GM12865 (cell line): ENCODE data around the gene HDAC7.

Source experiments
- DNase-seq: peaks from one replicate; pipeline ENCODE4 v3.0.0; 2010; ENCODE audit warnings: low read depth
- H3K4me3 ChIP-seq: 2 replicates; pipeline ENCODE4 v1.5.1; 2011; ENCODE audit warnings: mild to moderate bottlenecking, low read depth, low read length, control low read depth
- TF ChIP-seq, protein P1 (sequence below): IDR thresholded peaks from 2 replicates; pipeline ENCODE4 v1.5.1; 2011; ENCODE audit warnings: low read length, control low read depth, low read depth, inconsistent platforms; ENCODE audit not compliant: insufficient read depth; ENCODE audit errors: missing control alignments

Gene HDAC7

DNA sequence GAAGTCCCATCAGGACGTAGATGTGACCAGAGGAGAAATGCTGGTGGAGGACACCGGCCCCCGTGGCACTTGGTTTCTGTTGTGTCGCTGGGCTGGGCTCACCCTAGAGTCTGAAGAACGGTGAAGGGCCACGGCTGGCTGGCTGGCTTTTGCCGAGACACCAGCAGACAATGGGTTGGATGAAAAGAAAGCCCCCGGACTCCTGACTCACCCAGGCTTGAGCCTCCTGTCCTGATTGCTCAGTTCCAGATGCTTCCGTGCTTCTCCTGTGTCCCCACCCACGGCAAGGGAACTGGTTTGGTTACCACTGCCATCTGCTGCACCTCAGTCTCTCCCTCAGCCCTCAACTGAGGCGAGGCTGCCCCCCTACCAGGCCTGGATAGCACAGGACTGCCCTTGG lies 84.1 kb downstream of the HDAC7 start:
- TF ChIP-seq, protein P1, sequence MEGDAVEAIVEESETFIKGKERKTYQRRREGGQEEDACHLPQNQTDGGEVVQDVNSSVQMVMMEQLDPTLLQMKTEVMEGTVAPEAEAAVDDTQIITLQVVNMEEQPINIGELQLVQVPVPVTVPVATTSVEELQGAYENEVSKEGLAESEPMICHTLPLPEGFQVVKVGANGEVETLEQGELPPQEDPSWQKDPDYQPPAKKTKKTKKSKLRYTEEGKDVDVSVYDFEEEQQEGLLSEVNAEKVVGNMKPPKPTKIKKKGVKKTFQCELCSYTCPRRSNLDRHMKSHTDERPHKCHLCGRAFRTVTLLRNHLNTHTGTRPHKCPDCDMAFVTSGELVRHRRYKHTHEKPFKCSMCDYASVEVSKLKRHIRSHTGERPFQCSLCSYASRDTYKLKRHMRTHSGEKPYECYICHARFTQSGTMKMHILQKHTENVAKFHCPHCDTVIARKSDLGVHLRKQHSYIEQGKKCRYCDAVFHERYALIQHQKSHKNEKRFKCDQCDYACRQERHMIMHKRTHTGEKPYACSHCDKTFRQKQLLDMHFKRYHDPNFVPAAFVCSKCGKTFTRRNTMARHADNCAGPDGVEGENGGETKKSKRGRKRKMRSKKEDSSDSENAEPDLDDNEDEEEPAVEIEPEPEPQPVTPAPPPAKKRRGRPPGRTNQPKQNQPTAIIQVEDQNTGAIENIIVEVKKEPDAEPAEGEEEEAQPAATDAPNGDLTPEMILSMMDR = no peak
- no peak overlapping the region for H3K4me3 ChIP-seq
- DNase-seq = no peak

DNA sequence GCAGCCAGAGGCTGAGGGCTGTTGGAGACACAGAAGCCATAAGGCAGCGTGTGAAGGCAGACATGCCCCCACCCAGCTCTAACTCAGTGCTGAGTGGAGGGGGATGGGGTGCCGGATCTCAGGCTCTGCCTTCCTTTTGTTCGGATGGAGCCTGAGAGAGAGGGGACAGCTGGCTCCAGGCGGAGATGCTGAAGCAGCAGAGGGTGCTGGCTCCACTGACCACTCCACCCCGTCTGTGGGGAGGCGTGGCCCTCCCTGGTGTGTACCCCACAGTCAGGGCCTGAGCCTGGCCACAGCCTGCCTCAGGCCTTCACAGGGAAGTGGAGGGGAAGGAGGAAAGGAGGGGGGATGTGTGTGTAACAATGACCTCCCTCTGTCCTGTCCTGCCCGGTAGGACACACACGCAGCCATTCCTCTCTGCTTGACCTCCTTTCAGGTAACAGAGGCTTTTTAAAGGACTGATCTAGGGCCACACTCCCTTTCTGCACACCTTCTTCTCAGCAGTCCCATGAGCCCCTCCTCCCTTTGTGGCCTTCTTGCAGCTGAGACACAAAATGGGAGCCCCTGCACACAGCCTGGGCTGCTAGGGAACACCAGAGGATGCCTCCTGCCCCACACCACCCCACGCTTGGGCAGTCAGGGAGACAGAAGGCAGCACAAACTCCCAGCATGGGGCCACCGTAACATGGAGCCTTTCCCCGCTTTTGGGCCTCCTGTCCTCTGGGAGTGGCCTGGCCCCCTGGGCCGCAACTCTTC lies 84.8 kb downstream of the HDAC7 start:
- no peak overlapping the region for H3K4me3 ChIP-seq
- TF ChIP-seq, protein P1 = no peak
- no peak for DNase-seq

DNA sequence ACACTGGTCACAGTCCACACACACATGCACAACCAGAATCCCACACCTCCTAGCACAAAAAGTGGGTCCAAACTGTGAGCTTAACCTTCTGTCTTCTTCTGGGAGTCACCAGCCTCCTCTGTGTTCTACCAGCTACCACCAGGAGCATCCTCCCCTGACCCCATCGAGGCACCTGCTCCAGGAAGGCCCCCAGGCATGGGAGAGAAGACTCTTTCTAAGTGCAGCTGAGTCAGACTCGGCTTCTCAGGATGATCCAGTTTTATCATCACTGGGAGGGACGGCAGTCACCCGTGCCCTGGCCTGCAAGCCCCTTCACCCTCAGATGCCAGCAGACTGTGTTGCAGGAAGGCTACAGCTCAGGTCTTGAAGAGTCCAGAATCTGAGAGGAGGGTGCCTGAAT lies 86.6 kb downstream of the HDAC7 start:
- DNase-seq = no peak
- TF ChIP-seq, protein P1 = no peak
- H3K4me3 ChIP-seq = no peak overlapping the region
